Stomach (tissue), 9 donors: Measurements from ENCODE around the gene PPM1J. TPM values are rescaled to one million over a fixed set of nuclear protein-coding genes. Genes with fewer than 3 reads are reported as not detected.

Experiments used
- DNase-seq, 2 donors: peaks; one replicate each; pipeline versions ENCODE4 v3.0.0 to v3.0.0-alpha.2; 2013 to 2019
- H3K27ac ChIP-seq, 5 donors: fragments of 200-600 bp in 4 of 5; sonication (generic) in 4 of 5; one replicate each; pipeline ENCODE4 v1.5.1; 2013 to 2019; ENCODE audit warnings: mild to moderate bottlenecking in 1 of 5, moderate library complexity in 1 of 5
- H3K27me3 ChIP-seq, 3 donors: fragments of 200-600 bp; sonication (generic); one replicate each; pipeline ENCODE4 v1.5.1; 2017 to 2019; ENCODE audit warnings: mixed run types in 1 of 3
- H3K36me3 ChIP-seq, 4 donors: fragments of 200-600 bp; sonication (generic); 1 replicate in 3 of 4; 2 replicates in 1 of 4; pipeline ENCODE4 v1.5.1; 2016 to 2019
- H3K4me1 ChIP-seq, 4 donors: fragments of 200-600 bp; sonication (generic); one replicate each; pipeline ENCODE4 v1.5.1; 2016 to 2019
- H3K4me3 ChIP-seq, 4 donors: fragments of 200-600 bp; sonication (generic) in 3 of 4; one replicate each; pipeline ENCODE4 v1.5.1; 2016 to 2019; ENCODE audit warnings: mild to moderate bottlenecking in 1 of 4
- H3K9me3 ChIP-seq, 4 donors: fragments of 200-600 bp; sonication (generic); one replicate each; pipeline ENCODE4 v1.5.1; 2016 to 2019
- EP300 ChIP-seq: sonication (generic); formaldehyde crosslinking; IDR thresholded peaks from one replicate; pipeline ENCODE4 v1.6.1; 2017; ENCODE audit warnings: antibody characterized with exemption
- POLR2A ChIP-seq, 4 donors: fragments of 450-650 bp; IDR thresholded peaks; one replicate each; pipeline ENCODE4 v1.6.1; 2016; ENCODE audit warnings: antibody characterized with exemption in 4 of 4, control low read depth in 2 of 4, mild to moderate bottlenecking in 1 of 4, moderate library complexity in 1 of 4
- POLR2AphosphoS5 ChIP-seq, 3 donors: sonication (generic); formaldehyde crosslinking; IDR thresholded peaks; one replicate each; pipeline ENCODE4 v1.6.1; 2016; ENCODE audit warnings: antibody characterized with exemption in 3 of 3
- WGBS, 5 donors: extraction: QIAGEN DNeasy Blood & Tissue Kit in 3 of 5; methylation state at CpG; one replicate each; pipeline versions ENCODE4 v1.1.5 to v1.1.7; 2013 to 2018; 5-methylcytosine and 5-hydroxymethylcytosine counted together
- intact Hi-C: fragments of 100-400 bp; cut with DNase I; formaldehyde crosslinking; loops from one replicate; pipeline ENCODE4 v1.15.1; 2023; ENCODE audit warnings: low total_unique reads
- polyA plus RNA-seq, 3 donors: library from polyadenylated mRNA; stranded (reverse); fragments of 200-250 nt; gene quantifications; one replicate each; pipeline ENCODE4 v1.2.3, GENCODE V29; 2013
- total RNA-seq, 5 donors: library from RNA; depleted of rRNA; stranded (reverse); fragments of >200 nt; gene quantifications; one replicate each; pipeline versions ENCODE4 v1.1.0 to v1.2.3, GENCODE V29; 2014 to 2016
- TF ChIP-seq, protein P1 (sequence below), 7 experiments: fragments of 450-650 bp in 4 of 7; fragments of 200-600 bp in 3 of 7; sonication (generic) in 3 of 7; IDR thresholded peaks; one replicate each; pipeline ENCODE4 v1.5.1; 2016 to 2019; ENCODE audit warnings: antibody characterized with exemption in 7 of 7, control low read depth in 2 of 7, mild to moderate bottlenecking in 1 of 7
- donor health status: healthy with polysubstance abuse.
- donor health status: Bipolar disorder and iron deficiency.
- donor health status: healthy.

Gene PPM1J
- total and polyA plus RNA-seq, 8 donors = 0.50 to 4.0 (median 1.1) TPM; not detected in 4

DNA sequence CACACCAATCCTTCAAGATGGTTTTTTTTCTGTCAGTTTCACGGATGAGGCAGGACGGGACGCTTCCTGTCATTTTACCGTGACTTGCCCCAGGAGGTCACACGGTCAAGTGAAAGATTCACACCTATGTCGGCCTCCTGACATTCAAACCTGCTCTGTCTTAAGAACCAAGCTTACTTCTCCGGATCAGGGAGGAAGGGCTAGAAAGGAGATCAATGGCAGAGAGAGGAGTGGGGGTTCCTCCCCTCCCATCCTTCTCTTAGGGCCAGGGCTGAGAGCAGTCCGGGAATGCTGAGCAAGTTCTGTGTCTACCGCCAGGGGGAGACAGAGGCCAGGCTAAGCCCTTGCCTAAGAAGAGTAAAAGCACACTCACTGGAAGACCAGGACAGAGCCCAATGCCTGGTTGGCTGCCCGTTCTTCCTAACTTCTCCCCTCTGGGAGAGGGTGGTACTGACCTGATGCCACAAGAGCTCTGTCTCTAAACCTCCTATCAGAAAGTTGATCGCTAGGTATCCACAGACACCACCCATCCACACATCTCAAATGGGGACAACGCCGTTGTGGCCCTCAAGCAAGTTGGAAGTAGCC is 1.1 kb upstream of the PPM1J start:
- no peaks in the 10 kb centered on the region for H3K9me3 ChIP-seq
- H3K4me3 ChIP-seq = peak overlapping the region; percentile 67 to 86 (median 70)
- TF ChIP-seq EP300 (no peak), POLR2AphosphoS5 (IDR thresholded peaks at IDR 0.05) (peak in 1 of 3 donors; percentile 32), POLR2A (IDR thresholded peaks at IDR 0.05) (no peak)
- TF ChIP-seq, protein P1, sequence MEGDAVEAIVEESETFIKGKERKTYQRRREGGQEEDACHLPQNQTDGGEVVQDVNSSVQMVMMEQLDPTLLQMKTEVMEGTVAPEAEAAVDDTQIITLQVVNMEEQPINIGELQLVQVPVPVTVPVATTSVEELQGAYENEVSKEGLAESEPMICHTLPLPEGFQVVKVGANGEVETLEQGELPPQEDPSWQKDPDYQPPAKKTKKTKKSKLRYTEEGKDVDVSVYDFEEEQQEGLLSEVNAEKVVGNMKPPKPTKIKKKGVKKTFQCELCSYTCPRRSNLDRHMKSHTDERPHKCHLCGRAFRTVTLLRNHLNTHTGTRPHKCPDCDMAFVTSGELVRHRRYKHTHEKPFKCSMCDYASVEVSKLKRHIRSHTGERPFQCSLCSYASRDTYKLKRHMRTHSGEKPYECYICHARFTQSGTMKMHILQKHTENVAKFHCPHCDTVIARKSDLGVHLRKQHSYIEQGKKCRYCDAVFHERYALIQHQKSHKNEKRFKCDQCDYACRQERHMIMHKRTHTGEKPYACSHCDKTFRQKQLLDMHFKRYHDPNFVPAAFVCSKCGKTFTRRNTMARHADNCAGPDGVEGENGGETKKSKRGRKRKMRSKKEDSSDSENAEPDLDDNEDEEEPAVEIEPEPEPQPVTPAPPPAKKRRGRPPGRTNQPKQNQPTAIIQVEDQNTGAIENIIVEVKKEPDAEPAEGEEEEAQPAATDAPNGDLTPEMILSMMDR (IDR thresholded peaks at IDR 0.05) = peak in 5 of 7 experiments; percentile 88 to 96 (median 93)
- DNase-seq = peak; percentile 87 to 97
- 13 to 17% (median 16%) methylated on average over 13 of the region's 13 CpGs for WGBS, 5 donors
- peaks cover 22 to 43% (median 39%) of the 10 kb centered on the region in 4 donors for H3K4me1 ChIP-seq
- no peaks in the 10 kb centered on the region for H3K36me3 ChIP-seq
- H3K27ac ChIP-seq = peak overlapping the region in 4 of 5 donors; percentile 58 to 81 (median 78)
- intact Hi-C loops = loop anchor here (5.0 to 10.0 kb wide), 2 partner anchors 86 to 329 kb away; no protein-coding TSS in a partner anchor
- peaks cover 0 to 26% (median 0%) of the 10 kb centered on the region in 3 donors for H3K27me3 ChIP-seq

- WGBS, 5 donors = 1 to 3% (median 1%) methylated on average over 36 to 86 of the region's 86 CpGs
- Histone ChIP-seq H3K9me3 (no peaks in the 10 kb centered on the region), H3K27me3 (peaks cover 0 to 14% (median 0%) of the 10 kb centered on the region in 3 donors), H3K27ac (peak overlapping the region in 3 of 5 donors; percentile 19 to 81 (median 80)), H3K36me3 (no peaks in the 10 kb centered on the region), H3K4me3 (peak overlapping the region; percentile 67 to 86 (median 70)), H3K4me1 (peaks cover 22 to 43% (median 39%) of the 10 kb centered on the region in 4 donors)
- TF ChIP-seq EP300 (no peak), POLR2AphosphoS5 (IDR thresholded peaks at IDR 0.05) (no peak), POLR2A (IDR thresholded peaks at IDR 0.05) (no peak)
- TF ChIP-seq, protein P1 (IDR thresholded peaks at IDR 0.05) = no peak
- peak; percentile 32 to 64 for DNase-seq
- intact Hi-C loops = loop anchor here (5.0 to 10.0 kb wide), 2 partner anchors 88 to 330 kb away; no protein-coding TSS in a partner anchor
These were observed 544 bp downstream of the PPM1J start for GRCh38 chr1:112714313-112715263.

GRCh38 chr1:112713466-112714312 is 1.4 kb downstream of the PPM1J start:
- H3K36me3 ChIP-seq = no peaks in the 10 kb centered on the region
- intact Hi-C loops = loop anchor here (10.0 kb wide), 1 partner anchor 331 kb away; no protein-coding TSS in a partner anchor
- peak overlapping the region in 2 of 5 donors; percentile 11 to 80 for H3K27ac ChIP-seq
- DNase-seq = peak in 1 of 2 donors; percentile 83
- peaks cover 18 to 39% (median 34%) of the 10 kb centered on the region in 4 donors for H3K4me1 ChIP-seq
- peaks cover 0 to 5% (median 0%) of the 10 kb centered on the region in 3 donors for H3K27me3 ChIP-seq
- peak in 1 of 3 donors; percentile 17 for TF ChIP-seq POLR2AphosphoS5 (IDR thresholded peaks at IDR 0.05)
- no peak for TF ChIP-seq EP300
- no peak for TF ChIP-seq POLR2A (IDR thresholded peaks at IDR 0.05)
- TF ChIP-seq, protein P1 (IDR thresholded peaks at IDR 0.05) = no peak
- WGBS, 5 donors = 25 to 47% (median 34%) methylated on average over 13 to 14 of the region's 14 CpGs
- no peaks in the 10 kb centered on the region for H3K9me3 ChIP-seq
- H3K4me3 ChIP-seq = peak overlapping the region; percentile 67 to 86 (median 70)
